Dermis blood vessel endothelial cell (primary cell): ENCODE results near the gene MOGAT1. TPM values are rescaled to one million over a fixed set of nuclear protein-coding genes. Genes with fewer than 3 reads are reported as not detected.
A peak's percentile ranks its signal among the peaks of the same experiment; 100 is the strongest.
"Not testable (repeated sequence)": the region's sequence is repeated elsewhere in the genome, so short reads cannot be mapped to it uniquely, and the experiment has no call there.

Experiments
- DNase-seq: peaks from one replicate; pipeline ENCODE4 v3.0.0; 2010
- total RNA-seq: library from RNA; depleted of rRNA; stranded (reverse); fragments of >200 nt; gene quantifications from 2 replicates; pipeline ENCODE4 v1.2.3, GENCODE V29; 2014

MOGAT1 gene
- total RNA-seq, 1 donor from 2014 or later, result not detected

DNA sequence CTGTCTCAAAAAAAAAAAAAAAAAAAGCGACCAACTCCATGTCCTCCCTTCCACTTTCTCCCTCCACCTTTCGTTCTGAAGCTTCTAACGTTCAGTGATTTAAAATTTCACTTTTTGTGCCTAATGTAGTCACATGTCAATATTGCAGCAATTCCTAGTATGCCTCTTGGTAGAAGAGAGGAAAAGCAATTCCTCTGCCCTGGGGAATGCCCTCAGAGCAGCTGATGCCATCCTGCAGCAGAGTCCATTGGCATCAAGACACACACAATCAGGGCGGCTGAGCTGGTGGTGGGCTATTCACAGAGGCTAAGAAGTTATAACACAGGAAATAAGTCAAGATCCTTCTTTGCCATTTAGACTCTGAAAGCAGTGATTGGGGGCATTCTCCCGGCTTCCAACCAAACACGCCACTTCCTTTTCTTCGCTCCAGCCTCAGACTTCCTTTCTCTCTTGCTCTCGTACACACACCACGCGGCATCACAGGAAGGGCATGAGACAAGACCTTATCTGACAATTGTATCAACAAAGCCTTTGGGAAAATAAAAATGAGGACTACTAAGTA is 71.9 kb downstream of the MOGAT1 start:
- DNase-seq, result peak; percentile 64

DNA sequence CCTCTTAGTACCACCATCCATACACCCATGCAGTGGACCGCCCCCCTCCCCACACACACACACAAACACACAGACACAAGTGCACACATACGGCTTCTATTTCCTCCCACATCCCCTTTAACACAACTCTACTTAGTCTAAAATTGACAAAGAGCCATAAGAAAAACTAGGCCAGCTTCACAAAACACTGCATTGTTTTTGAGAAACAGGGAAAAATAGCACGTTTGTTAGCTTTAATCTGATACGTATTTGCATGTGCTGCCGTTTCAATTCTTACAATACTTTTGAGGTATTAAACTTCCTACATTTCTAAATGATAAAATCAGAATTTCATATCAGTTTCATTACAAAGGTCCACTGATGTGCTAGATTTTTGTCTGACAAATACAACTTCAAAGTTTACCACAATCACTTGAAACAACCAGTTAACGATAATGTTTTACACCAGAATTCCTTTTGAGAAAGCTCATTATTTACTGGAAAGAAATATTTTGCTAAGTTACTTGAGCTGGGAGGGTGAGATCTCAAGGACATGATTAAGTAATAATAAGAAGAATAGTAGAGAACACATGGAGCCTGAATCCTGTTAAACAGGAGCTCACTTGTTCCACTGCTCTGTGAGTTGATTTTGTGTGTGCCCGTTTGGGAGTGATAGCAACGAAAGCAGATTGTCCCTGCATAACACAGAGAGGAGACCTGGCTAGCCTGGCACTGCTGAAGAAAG is 74.5 kb downstream of the MOGAT1 start:
- DNase-seq, result no peak

- no peak for DNase-seq
These were observed 76.2 kb downstream of the MOGAT1 start for GRCh38 chr2:222747526-222748160.

GRCh38 chr2:222750533-222750932 is 79.1 kb downstream of the MOGAT1 start:
- no peak for DNase-seq

DNA sequence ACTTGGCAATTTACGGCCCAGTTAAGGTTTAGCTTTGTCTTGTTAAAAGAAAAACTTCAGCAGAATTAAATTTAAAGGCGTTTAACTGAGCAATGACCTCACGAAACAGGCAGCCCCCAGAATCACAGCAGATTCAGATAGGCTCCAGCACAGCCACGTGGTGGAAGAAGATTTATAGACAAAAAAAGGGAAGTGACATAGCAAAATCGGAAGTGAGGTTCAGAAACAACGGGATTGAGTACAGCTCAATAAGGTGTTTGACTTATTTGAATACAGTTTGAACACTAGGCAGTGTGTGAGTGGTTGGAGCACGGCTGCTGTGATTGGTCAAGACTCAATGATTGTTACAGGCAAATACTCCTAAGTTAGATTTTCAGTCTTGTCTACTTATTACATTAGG is 79.8 kb downstream of the MOGAT1 start:
- DNase-seq, result no peak

GRCh38 chr2:222751821-222752719 is 80.6 kb downstream of the MOGAT1 start:
- DNase-seq, result no peak

- DNase-seq, result no peak
These were observed 81.3 kb downstream of the MOGAT1 start for GRCh38 chr2:222752746-222753145.

DNA sequence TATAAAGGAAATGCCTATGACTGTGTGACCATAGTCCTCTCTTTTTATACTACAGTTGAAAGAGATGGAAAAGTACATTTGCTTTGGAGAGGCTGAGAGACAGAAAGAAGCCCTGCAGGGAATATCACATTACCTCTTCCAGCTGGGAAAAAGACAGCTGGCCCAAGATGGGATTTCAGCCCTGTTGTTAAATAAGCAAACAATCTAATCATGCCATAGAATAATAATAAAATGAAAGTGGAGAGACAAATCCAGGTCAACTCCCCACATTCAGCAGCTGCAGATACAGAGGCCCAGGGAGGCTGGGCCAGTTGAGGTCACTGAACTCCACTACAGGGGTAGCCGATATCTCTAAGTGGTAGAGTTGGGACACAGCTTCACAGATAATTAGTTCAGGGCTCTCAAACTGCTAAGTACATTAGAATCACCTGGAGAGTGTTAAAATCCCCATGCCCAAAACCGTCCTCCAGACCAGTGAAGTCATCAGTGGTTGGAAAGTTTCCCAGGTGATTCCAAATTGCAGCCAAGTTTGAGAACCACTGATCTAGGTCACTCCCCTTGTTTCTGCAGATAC is 81.9 kb downstream of the MOGAT1 start:
- no peak for DNase-seq

- no peak for DNase-seq
These were observed 83.0 kb downstream of the MOGAT1 start for GRCh38 chr2:222754324-222754930.

- DNase-seq, result not testable (repeated sequence)
These were observed 84.1 kb downstream of the MOGAT1 start for GRCh38 chr2:222755593-222755992.

GRCh38 chr2:222756362-222756831 is 84.9 kb downstream of the MOGAT1 start:
- DNase-seq, result no peak

DNA sequence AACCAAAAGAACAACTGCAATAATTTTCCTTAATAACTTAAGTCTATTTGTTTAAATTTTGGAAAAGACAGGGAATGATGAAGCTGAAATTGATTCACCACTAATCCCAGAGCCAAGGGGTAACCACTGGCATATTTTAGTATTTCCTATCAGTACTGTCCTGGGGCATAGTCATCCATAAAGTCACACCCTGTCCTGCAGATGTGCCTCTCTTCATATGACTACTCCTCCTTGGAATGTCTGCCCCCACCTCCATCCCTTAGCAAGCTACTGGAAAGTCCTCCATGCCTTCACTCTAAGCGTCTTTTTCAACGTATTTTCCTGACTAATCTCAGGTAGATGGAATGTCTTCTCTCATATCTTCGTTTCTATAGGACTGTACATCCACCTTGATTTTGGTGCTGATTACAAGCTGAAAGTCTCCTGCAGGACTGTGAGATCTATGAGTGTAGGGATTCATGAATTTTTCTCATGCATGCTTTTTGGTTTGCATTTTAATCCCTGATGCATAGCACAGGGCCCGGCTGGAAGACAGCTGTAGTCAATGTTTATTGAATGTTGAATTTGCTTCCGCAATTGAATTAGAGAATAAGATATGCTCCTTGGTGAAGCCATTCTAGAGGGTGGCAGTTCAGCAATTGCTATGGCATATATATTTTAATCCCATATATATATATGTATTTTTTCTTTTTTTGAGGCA is 85.6 kb downstream of the MOGAT1 start:
- DNase-seq, result peak; percentile 5

Other genes with a start within 250 kb of the MOGAT1 start
- 0.05 and 0.17 TPM in 2 replicates for gene SGPP2, start 247.1 kb upstream of the MOGAT1 start, total RNA-seq
- 5.4 and 14.1 TPM in 2 replicates for gene FARSB, start 15.6 kb upstream of the MOGAT1 start, total RNA-seq
- 125 and 137 TPM in 2 replicates for gene ACSL3, start 189.4 kb downstream of the MOGAT1 start, total RNA-seq